NOMO-1 treated with dmso at 0.1 percent for 144 hours (cell line): ENCODE measurements around the gene VAMP3.

ENCODE experiments used
- DNase-seq: peaks from one replicate; lab custom pipeline; 2025; ENCODE audit not compliant: unreplicated experiment; lab: John Stamatoyannopoulos, UW

VAMP3 gene

GRCh38 chr1:7810395-7810794 lies 39.3 kb downstream of the VAMP3 start:
- peak; percentile 3 for DNase-seq

- no peak for DNase-seq
Observed at GRCh38 chr1:7811476-7811875, 40.4 kb downstream of the VAMP3 start.

- no peak for DNase-seq
Observed at GRCh38 chr1:7813677-7814373, 42.7 kb downstream of the VAMP3 start.

GRCh38 chr1:7821282-7821681 lies 50.2 kb downstream of the VAMP3 start:
- no peak for DNase-seq

- no peak for DNase-seq
Observed at GRCh38 chr1:7824701-7825100, 53.6 kb downstream of the VAMP3 start.

GRCh38 chr1:7826363-7826762 lies 55.3 kb downstream of the VAMP3 start:
- no peak for DNase-seq

GRCh38 chr1:7827126-7827955 lies 56.2 kb downstream of the VAMP3 start:
- DNase-seq: no peak
